H1 (cell line): ENCODE results near the gene FPR3. TPM values are rescaled to one million over a fixed set of nuclear protein-coding genes. Genes with fewer than 3 reads are reported as not detected.
A peak's percentile ranks its signal among the peaks of the same experiment; 100 is the strongest.

Experiments
- CTCF ChIA-PET: fragments of 300-600 bp; sonication (Branson Sonifier 250); formaldehyde crosslinking; loops from one replicate; lab custom pipeline; 2021; ENCODE audit not compliant: partially characterized antibody; lab: Charles Lee
- POLR2A ChIA-PET: fragments of 300-600 bp; sonication (Branson Sonifier 250); formaldehyde crosslinking; loops from one replicate; lab custom pipeline; 2021; ENCODE audit warnings: inconsistent platforms; ENCODE audit not compliant: partially characterized antibody; lab: Charles Lee
- DNase-seq, 2 experiments: peaks; one replicate each; pipeline versions ENCODE4 v3.0.0 to v3.0.0-alpha.2; 2010 to 2022; ENCODE audit warnings: low spot score in 2 of 2, low read depth in 1 of 2, mixed read lengths in 1 of 2
- FAIRE-seq: peaks from 2 replicates; lab custom pipeline; 2011; peaks lifted over from hg19 to GRCh38; lab: Jason Lieb, UNC
- H2AFZ ChIP-seq: 2 replicates; pipeline ENCODE4 v1.8.1; 2012; ENCODE audit warnings: low read length, inconsistent platforms
- H2AK5ac ChIP-seq: 2 replicates; pipeline ENCODE4 v1.6.1; 2013; ENCODE audit warnings: low read depth, low read length
- H2BK120ac ChIP-seq: replicated peaks from 2 replicates; pipeline ENCODE3; 2013; ENCODE audit warnings: low read depth, low read length, inconsistent platforms
- H2BK12ac ChIP-seq: 2 replicates; pipeline ENCODE4 v1.6.1; 2013; ENCODE audit warnings: low read depth, low read length
- H2BK15ac ChIP-seq: 2 replicates; pipeline ENCODE4 v1.6.1; 2013; ENCODE audit warnings: low read length
- H2BK20ac ChIP-seq: 2 replicates; pipeline ENCODE4 v1.6.1; 2013; ENCODE audit warnings: low read length
- H2BK5ac ChIP-seq: 2 replicates; pipeline ENCODE4 v1.6.1; 2013; ENCODE audit warnings: low read depth, low read length
- H3K14ac ChIP-seq: 2 replicates; pipeline ENCODE4 v1.6.1; 2013; ENCODE audit warnings: inconsistent platforms; ENCODE audit not compliant: insufficient read length
- H3K18ac ChIP-seq: 2 replicates; pipeline ENCODE4 v1.6.1; 2013; ENCODE audit warnings: low read length; ENCODE audit errors: extremely low read depth
- H3K23ac ChIP-seq: 2 replicates; pipeline ENCODE4 v1.6.1; 2013; ENCODE audit warnings: inconsistent platforms; ENCODE audit not compliant: insufficient read length
- H3K23me2 ChIP-seq: 2 replicates; pipeline ENCODE4 v1.6.1; 2013; ENCODE audit warnings: low read depth, low read length
- H3K27ac ChIP-seq: 2 replicates; pipeline ENCODE4 v1.6.1; 2011; ENCODE audit warnings: low read depth, low read length, inconsistent platforms
- H3K27me3 ChIP-seq, 4 experiments: replicated peaks in 1 of 4; 1 replicate in 1 of 4; 2 replicates in 3 of 4; pipeline versions ENCODE4 v1.6.1 to v1.8.1; 2011 to 2013; ENCODE audit warnings: low read length in 3 of 4, mild to moderate bottlenecking in 3 of 4, inconsistent platforms in 2 of 4, mixed read lengths in 2 of 4, moderate library complexity in 1 of 4; ENCODE audit not compliant: control insufficient read depth in 3 of 4, insufficient read depth in 3 of 4; ENCODE audit errors: extremely low read depth in 1 of 4
- H3K36me3 ChIP-seq, 4 experiments: 2 replicates each; pipeline versions ENCODE4 v1.6.1 to v1.8.1; 2011 to 2013; ENCODE audit warnings: mild to moderate bottlenecking in 4 of 4, low read length in 3 of 4, moderate library complexity in 2 of 4, control low read depth in 1 of 4, inconsistent platforms in 1 of 4; ENCODE audit not compliant: insufficient read depth in 4 of 4, control insufficient read depth in 2 of 4
- H3K4ac ChIP-seq: replicated peaks from 2 replicates; pipeline ENCODE3; 2013; ENCODE audit warnings: low read length, low read depth, mixed read lengths, inconsistent platforms; ENCODE audit not compliant: insufficient read length
- H3K4me1 ChIP-seq, 4 experiments: replicated peaks in 1 of 4; 1 replicate in 1 of 4; 2 replicates in 3 of 4; pipeline versions ENCODE4 v1.6.1 to v1.8.1; 2011 to 2013; ENCODE audit warnings: low read length in 3 of 4, inconsistent platforms in 2 of 4, mixed read lengths in 1 of 4; ENCODE audit not compliant: insufficient read depth in 4 of 4, control insufficient read depth in 3 of 4
- H3K4me2 ChIP-seq, 2 experiments: 2 replicates each; pipeline versions ENCODE4 v1.6.1 to v1.8.1; 2011 to 2013; ENCODE audit warnings: low read depth in 2 of 2, low read length in 2 of 2, control low read depth in 1 of 2, inconsistent platforms in 1 of 2, mild to moderate bottlenecking in 1 of 2; ENCODE audit not compliant: insufficient read depth in 1 of 2
- H3K4me3 ChIP-seq, 4 experiments: fragments of 200-600, 300-600 bp in 1 of 4; sonication (generic), shearing (Covaris generic), sonication (Bioruptor Twin) in 1 of 4; 2 replicates each; pipeline versions ENCODE4 v1.5.1 to v1.8.1; 2011 to 2016; ENCODE audit warnings: low read length in 4 of 4, low read depth in 3 of 4, control low read depth in 2 of 4, inconsistent platforms in 2 of 4, mild to moderate bottlenecking in 2 of 4, mixed read lengths in 1 of 4, moderate library complexity in 1 of 4; ENCODE audit not compliant: insufficient read depth in 2 of 4; ENCODE audit errors: extremely low read depth in 1 of 4
- H3K56ac ChIP-seq: replicated peaks from 2 replicates; pipeline ENCODE3; 2013; ENCODE audit warnings: low read depth, mild to moderate bottlenecking, mixed read lengths, low read length, inconsistent platforms; ENCODE audit not compliant: insufficient read length
- H3K79me1 ChIP-seq: 2 replicates; pipeline ENCODE4 v1.6.1; 2013; ENCODE audit warnings: low read depth, low read length, control low read depth
- H3K79me2 ChIP-seq, 2 experiments: 2 replicates each; pipeline versions ENCODE4 v1.6.1 to v1.8.1; 2012 to 2013; ENCODE audit warnings: low read length in 2 of 2, mild to moderate bottlenecking in 2 of 2, inconsistent platforms in 1 of 2; ENCODE audit not compliant: insufficient read depth in 2 of 2, control insufficient read depth in 1 of 2
- H3K9ac ChIP-seq, 4 experiments: replicated peaks in 1 of 4; 1 replicate in 1 of 4; 2 replicates in 3 of 4; pipeline versions ENCODE4 v1.6.1 to v1.8.1; 2011 to 2013; ENCODE audit warnings: low read depth in 3 of 4, low read length in 3 of 4, control low read depth in 2 of 4, mild to moderate bottlenecking in 2 of 4, moderate library complexity in 2 of 4, inconsistent platforms in 1 of 4; ENCODE audit errors: extremely low read depth in 1 of 4
- H3K9me3 ChIP-seq, 2 experiments: 2 replicates each; pipeline versions ENCODE4 v1.6.1 to v1.8.1; 2012 to 2013; ENCODE audit warnings: mild to moderate bottlenecking in 2 of 2, moderate library complexity in 2 of 2, control low read depth in 1 of 2, inconsistent platforms in 1 of 2, low read depth in 1 of 2, low read length in 1 of 2, mixed read lengths in 1 of 2; ENCODE audit not compliant: insufficient read depth in 2 of 2
- H4K20me1 ChIP-seq, 2 experiments: replicated peaks in 1 of 2; 2 replicates each; pipeline versions ENCODE3 to v1.8.1; 2011 to 2013; ENCODE audit warnings: inconsistent platforms in 2 of 2, low read length in 2 of 2, mild to moderate bottlenecking in 1 of 2; ENCODE audit not compliant: insufficient read depth in 2 of 2, control insufficient read depth in 1 of 2
- H4K5ac ChIP-seq: 2 replicates; pipeline ENCODE4 v1.6.1; 2013; ENCODE audit warnings: low read length, low read depth, mixed read lengths, inconsistent platforms; ENCODE audit not compliant: insufficient read length
- H4K8ac ChIP-seq: 2 replicates; pipeline ENCODE4 v1.8.0; 2013; ENCODE audit warnings: mild to moderate bottlenecking, moderate library complexity, low read length, inconsistent platforms; ENCODE audit not compliant: insufficient read depth; ENCODE audit errors: extremely low read depth
- H4K91ac ChIP-seq: replicated peaks from 2 replicates; pipeline ENCODE3; 2013; ENCODE audit warnings: low read length, mixed read lengths, inconsistent platforms; ENCODE audit not compliant: insufficient read length
- BACH1 ChIP-seq: IDR thresholded peaks from 2 replicates; pipeline ENCODE4 v1.6.1; 2012; ENCODE audit warnings: low read length, improper control_type of control experiment
- CEBPB ChIP-seq: IDR thresholded peaks from 2 replicates; pipeline ENCODE4 v1.6.1; 2012; ENCODE audit warnings: low read depth, low read length
- CHD2 ChIP-seq: IDR thresholded peaks from 2 replicates; pipeline ENCODE4 v1.6.1; 2012; ENCODE audit warnings: low read length, improper control_type of control experiment
- CTCF ChIP-seq, 3 experiments: IDR thresholded peaks; 1 replicate in 2 of 3; 2 replicates in 1 of 3; pipeline versions ENCODE4 v1.5.1 to v1.6.1; 2011; ENCODE audit warnings: low read length in 3 of 3, mild to moderate bottlenecking in 3 of 3, inconsistent platforms in 2 of 3, low read depth in 1 of 3, moderate library complexity in 1 of 3; ENCODE audit not compliant: insufficient read depth in 1 of 3; ENCODE audit errors: control extremely low read depth in 1 of 3
- HDAC2 ChIP-seq, 2 experiments: fragments of 300-600 bp in 1 of 2; sonication (generic) in 1 of 2; IDR thresholded peaks; 2 replicates each; pipeline ENCODE4 v1.6.1; 2011 to 2012; ENCODE audit warnings: low read depth in 2 of 2, low read length in 2 of 2, mild to moderate bottlenecking in 2 of 2, moderate library complexity in 2 of 2, borderline replicate concordance in 1 of 2, inconsistent platforms in 1 of 2
- HDAC6 ChIP-seq: IDR thresholded peaks from one replicate; pipeline ENCODE4 v1.7.1; 2012; ENCODE audit warnings: low read depth, mild to moderate bottlenecking, inconsistent platforms, low read length, moderate library complexity
- POLR2A ChIP-seq, 2 experiments: IDR thresholded peaks; 1 replicate in 1 of 2; 2 replicates in 1 of 2; pipeline ENCODE4 v1.6.1; 2011; ENCODE audit warnings: low read depth in 2 of 2, low read length in 2 of 2, mild to moderate bottlenecking in 2 of 2; ENCODE audit errors: control extremely low read depth in 1 of 2
- POU5F1 ChIP-seq: IDR thresholded peaks from 2 replicates; pipeline ENCODE4 v1.6.1; 2011; ENCODE audit warnings: low read depth, mild to moderate bottlenecking, low read length, moderate library complexity
- RAD21 ChIP-seq, 2 experiments: IDR thresholded peaks in 1 of 2; conservative IDR thresholded peaks in 1 of 2; 2 replicates each; pipeline ENCODE4 v1.6.1; 2011; ENCODE audit warnings: low read depth in 2 of 2, low read length in 2 of 2, improper control_type of control experiment in 1 of 2, inconsistent platforms in 1 of 2, mild to moderate bottlenecking in 1 of 2, moderate library complexity in 1 of 2
- WGBS, 2 experiments: shearing (Covaris generic) in 1 of 2; methylation state at CpG; one replicate each; pipeline versions ENCODE4 v1.1.6 to v1.1.7; 2013 to 2015; ENCODE audit warnings: low lambda C conversion rate in 2 of 2, mixed read lengths in 2 of 2, inconsistent platforms in 1 of 2, low coverage in 1 of 2, missing lambda C conversion rate in 1 of 2; ENCODE audit not compliant: insufficient replicate concordance in 2 of 2, insufficient coverage in 1 of 2, insufficient read length in 1 of 2; ENCODE audit errors: extremely low coverage in 1 of 2, missing lambda C conversion rate in 1 of 2; 5-methylcytosine and 5-hydroxymethylcytosine counted together
- polyA plus RNA-seq, 7 experiments: library from polyadenylated mRNA; depleted of rRNA in 3 of 7; stranded (reverse) in 5 of 7; unstranded in 2 of 7; fragments of >200 nt in 5 of 7; fragments of 200-250 nt in 2 of 7; gene quantifications; 1 replicate in 5 of 7; 2 replicates in 1 of 7; 4 replicates in 1 of 7; pipeline versions ENCODE4 v1.2.1 to v1.2.3, GENCODE V29; 2011 to 2013; ENCODE audit warnings: missing spikeins in 2 of 7, mixed read lengths in 2 of 7
- total RNA-seq: library from RNA; stranded (reverse); fragmentation: NEBNext Ultra II Directional; extraction: Animal tissue kit (Norgen Biotek cat#: 25700); gene quantifications from 2 replicates; pipeline ENCODE4 v1.2.1, GENCODE V29; 2021

Gene FPR3
- total and polyA plus RNA-seq, 2 of the 8 experiments (the other 6 are each of a cell fraction or from before 2014, with no cell fraction given) = not detected

GRCh38 chr19:51777570-51778462 lies 17.1 kb upstream of the FPR3 start:
- Histone ChIP-seq H4K20me1 (no peaks in the 10 kb centered on the region), H2BK12ac (no peak overlapping the region; the same call in none of the 2 replicates), H3K9ac (no peak overlapping the region), H3K56ac (no peak overlapping the region), H3K4ac (no peak overlapping the region), H4K8ac (peak overlapping the region; percentile 18; the same call in 1 of the 2 replicates), H3K36me3 (no peaks in the 10 kb centered on the region), H3K18ac (no peak overlapping the region), H2AFZ (peak overlapping the region; percentile 99), H2AK5ac (no peak overlapping the region), H3K14ac (no peak overlapping the region), H4K5ac (no peak overlapping the region), H2BK20ac (no peak overlapping the region), H2BK120ac (no peak overlapping the region), H3K79me1 (no peaks in the 10 kb centered on the region), H3K27me3 (no peaks in the 10 kb centered on the region; a peak in 1 of 7 replicates), H3K9me3 (no peaks in the 10 kb centered on the region), H2BK5ac (no peak overlapping the region), H3K4me1 (no peaks in the 10 kb centered on the region), H3K79me2 (no peaks in the 10 kb centered on the region), H3K4me2 (no peak overlapping the region), H3K23ac (no peak overlapping the region), H3K4me3 (no peak overlapping the region), H2BK15ac (no peak overlapping the region), H3K23me2 (no peaks in the 10 kb centered on the region), H3K27ac (no peak overlapping the region), H4K91ac (no peak overlapping the region)
- ChIA-PET CTCF (interaction anchor here (0.5 to 2.9 kb wide), 44 partner anchors 9 to 482 kb away, joined by 3 to 17 read pairs (median 5); partner anchors contain the start of gene SPACA6), POLR2A (interaction anchor here (1.2 to 1.5 kb wide), 2 partner anchors 74 to 90 kb away, joined by 3 to 4 read pairs; no protein-coding TSS in a partner anchor)
- WGBS, 2 experiments = 41% methylated on average over 23 of the region's 23 CpGs; no CpG with 5 or more reads in 1 of the 2 experiments
- peak; percentile 93 for FAIRE-seq
- DNase-seq = peak; percentile 50 to 51
- TF ChIP-seq HDAC6 = no peak
- TF ChIP-seq CHD2 = no peak
- no peak for TF ChIP-seq POLR2A (IDR thresholded peaks at IDR 0.05; ENCODE audit: control extremely low read depth in 1 of 2, low read depth in 2 of 2, low read length in 2 of 2)
- no peak for TF ChIP-seq POU5F1
- peak; percentile 91 to 93 for TF ChIP-seq RAD21 (IDR thresholded peaks at IDR 0.05 in 1 of 2, conservative IDR thresholded peaks at IDR 0.05 in 1 of 2; ENCODE audit: low read depth in 2 of 2, low read length in 2 of 2)
- TF ChIP-seq BACH1 = no peak
- TF ChIP-seq CTCF (IDR thresholded peaks at IDR 0.05; ENCODE audit: control extremely low read depth in 1 of 3, insufficient read depth in 1 of 3, low read depth in 1 of 3, low read length in 3 of 3) = peak; percentile 47 to 83 (median 81)
- peak; percentile 93 for TF ChIP-seq CEBPB
- TF ChIP-seq HDAC2 (IDR thresholded peaks at IDR 0.05; ENCODE audit: borderline replicate concordance in 1 of 2, low read depth in 2 of 2, low read length in 2 of 2) = no peak
